ENCODE results near the gene HS3ST6.
A peak's percentile ranks its signal among the peaks of the same experiment; 100 is the strongest.
"Not testable (repeated sequence)": the region's sequence is repeated elsewhere in the genome, so short reads cannot be mapped to it uniquely, and the experiment has no call there.

Gene HS3ST6

GRCh38 chr16:1964506-1965395 lies 46.5 kb upstream of the HS3ST6 start, which contains the start of gene RPS2:
RPS2 (minus strand) TSS chr16:1964826; CDS start chr16:1964625, 201 bp downstream.
- Histone ChIP-seq H2BK120ac (ENCODE audit: insufficient read depth, low read length, poor library complexity) (peak within 1 kb of the TSS; percentile 53), H4K8ac (ENCODE audit: low read depth, low read length) (peak within 1 kb of the TSS; percentile 95), H3K4me2 (ENCODE audit: low read length) (peak within 1 kb of the TSS; percentile 94), H3K9ac (ENCODE audit: low read length) (peak within 1 kb of the TSS; percentile 100), H3K18ac (ENCODE audit: low read length) (peak within 1 kb of the TSS; percentile 98), H3K4ac (ENCODE audit: low read depth, low read length) (peak within 1 kb of the TSS; percentile 90), H3K79me1 (ENCODE audit: low read length) (peaks cover 8% of the 10 kb centered on the region), H3K4me1 (ENCODE audit: control insufficient read depth in 1 of 2, insufficient read depth in 2 of 2, low read length in 2 of 2) (peaks cover 6 to 13% of the 10 kb centered on the region in 2 experiments), H2AK5ac (ENCODE audit: low read length) (peak within 1 kb of the TSS; percentile 73), H3K9me3 (ENCODE audit: insufficient read depth, low read depth, low read length) (no peaks in the 10 kb centered on the region), H3K27ac (ENCODE audit: low read depth, low read length) (peak within 1 kb of the TSS; percentile 80), H3K27me3 (ENCODE audit: insufficient read depth, low read length) (no peaks in the 10 kb centered on the region), H4K12ac (ENCODE audit: low read depth, low read length) (peak within 1 kb of the TSS; percentile 52), H2BK5ac (ENCODE audit: low read depth, low read length, poor library complexity) (peak within 1 kb of the TSS; percentile 80), H3K4me3 (ENCODE audit: low read depth, low read length) (peak within 1 kb of the TSS; percentile 97), H3K23ac (ENCODE audit: low read length) (no peak within 1 kb of the TSS), H3K14ac (ENCODE audit: low read length) (peak within 1 kb of the TSS; percentile 90), H2AFZ (ENCODE audit: insufficient read depth, low read length, poor library complexity) (peak within 1 kb of the TSS; percentile 28), H2BK12ac (ENCODE audit: low read length) (no peak within 1 kb of the TSS), H3K79me2 (ENCODE audit: control insufficient read depth, insufficient read depth, low read length, poor library complexity) (peaks cover 21% of the 10 kb centered on the region), H4K91ac (ENCODE audit: low read depth, low read length) (peak within 1 kb of the TSS; percentile 93), H3K36me3 (ENCODE audit: control insufficient read depth in 1 of 2, insufficient read depth in 2 of 2, low read length in 2 of 2) (peaks cover 23 to 28% of the 10 kb centered on the region in 2 experiments)
- no CpG with 5 or more reads among the region's 97 CpGs for WGBS (ENCODE audit: extremely low coverage, insufficient coverage, insufficient read length)
- peak; percentile 99 to 100 for DNase-seq

DNA sequence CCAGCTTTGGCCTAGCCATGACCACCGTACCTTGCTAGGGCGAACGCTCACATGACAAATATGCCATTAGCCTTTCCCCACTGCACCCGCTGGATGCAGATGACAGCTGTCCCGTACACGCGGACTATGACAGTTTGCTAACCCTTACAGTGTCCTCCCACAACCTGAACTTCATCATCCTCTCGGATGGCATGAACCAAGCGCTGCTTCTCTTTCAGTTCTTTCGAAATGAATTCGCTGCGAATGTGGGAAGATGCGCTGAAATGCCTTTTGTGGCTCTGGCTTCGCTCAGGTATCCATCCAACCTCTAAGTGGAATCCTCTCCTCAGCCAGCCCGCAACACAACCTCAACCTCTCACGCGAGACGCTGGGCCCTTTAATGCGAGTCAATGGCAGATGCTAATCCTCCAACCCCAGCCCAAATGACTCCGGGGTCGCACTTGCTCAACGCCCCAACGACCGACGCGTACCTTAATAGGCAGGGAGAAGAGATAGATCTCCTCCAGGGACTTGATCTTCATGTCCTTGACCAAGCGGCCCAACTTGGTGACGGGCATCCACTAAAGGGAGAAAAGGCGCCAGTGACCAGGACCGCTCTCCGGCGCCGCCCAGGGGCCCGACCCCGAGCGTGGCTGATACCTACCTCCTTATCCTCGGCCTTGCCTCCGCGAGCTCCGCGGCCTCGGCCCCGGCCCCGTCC lies 45.7 kb upstream of the HS3ST6 start:
- Histone ChIP-seq H3K9me3 (ENCODE audit: insufficient read depth, low read depth, low read length) (no peaks in the 10 kb centered on the region), H4K91ac (ENCODE audit: low read depth, low read length) (peak overlapping the region; percentile 69), H2AFZ (ENCODE audit: insufficient read depth, low read length, poor library complexity) (no peak overlapping the region), H3K79me2 (ENCODE audit: control insufficient read depth, insufficient read depth, low read length, poor library complexity) (peaks cover 25% of the 10 kb centered on the region), H4K12ac (ENCODE audit: low read depth, low read length) (no peak overlapping the region), H3K18ac (ENCODE audit: low read length) (no peak overlapping the region), H3K27ac (ENCODE audit: low read depth, low read length) (peak overlapping the region; percentile 80), H3K4ac (ENCODE audit: low read depth, low read length) (peak overlapping the region; percentile 87), H2BK5ac (ENCODE audit: low read depth, low read length, poor library complexity) (no peak overlapping the region), H3K79me1 (ENCODE audit: low read length) (peaks cover 14% of the 10 kb centered on the region), H3K4me1 (ENCODE audit: control insufficient read depth in 1 of 2, insufficient read depth in 2 of 2, low read length in 2 of 2) (peaks cover 6 to 15% of the 10 kb centered on the region in 2 experiments), H3K4me3 (ENCODE audit: low read depth, low read length) (peak overlapping the region; percentile 93), H3K36me3 (ENCODE audit: control insufficient read depth in 1 of 2, insufficient read depth in 2 of 2, low read length in 2 of 2) (peaks cover 23 to 28% of the 10 kb centered on the region in 2 experiments), H3K23ac (ENCODE audit: low read length) (no peak overlapping the region), H2AK5ac (ENCODE audit: low read length) (no peak overlapping the region), H2BK120ac (ENCODE audit: insufficient read depth, low read length, poor library complexity) (no peak overlapping the region), H3K27me3 (ENCODE audit: insufficient read depth, low read length) (no peaks in the 10 kb centered on the region), H3K9ac (ENCODE audit: low read length) (peak overlapping the region; percentile 62), H2BK12ac (ENCODE audit: low read length) (no peak overlapping the region), H3K14ac (ENCODE audit: low read length) (peak overlapping the region; percentile 47), H4K8ac (ENCODE audit: low read depth, low read length) (no peak overlapping the region), H3K4me2 (ENCODE audit: low read length) (peak overlapping the region; percentile 94)
- DNase-seq: peak; percentile 22 to 65
- no CpG with 5 or more reads among the region's 44 CpGs for WGBS (ENCODE audit: extremely low coverage, insufficient coverage, insufficient read length)

DNA sequence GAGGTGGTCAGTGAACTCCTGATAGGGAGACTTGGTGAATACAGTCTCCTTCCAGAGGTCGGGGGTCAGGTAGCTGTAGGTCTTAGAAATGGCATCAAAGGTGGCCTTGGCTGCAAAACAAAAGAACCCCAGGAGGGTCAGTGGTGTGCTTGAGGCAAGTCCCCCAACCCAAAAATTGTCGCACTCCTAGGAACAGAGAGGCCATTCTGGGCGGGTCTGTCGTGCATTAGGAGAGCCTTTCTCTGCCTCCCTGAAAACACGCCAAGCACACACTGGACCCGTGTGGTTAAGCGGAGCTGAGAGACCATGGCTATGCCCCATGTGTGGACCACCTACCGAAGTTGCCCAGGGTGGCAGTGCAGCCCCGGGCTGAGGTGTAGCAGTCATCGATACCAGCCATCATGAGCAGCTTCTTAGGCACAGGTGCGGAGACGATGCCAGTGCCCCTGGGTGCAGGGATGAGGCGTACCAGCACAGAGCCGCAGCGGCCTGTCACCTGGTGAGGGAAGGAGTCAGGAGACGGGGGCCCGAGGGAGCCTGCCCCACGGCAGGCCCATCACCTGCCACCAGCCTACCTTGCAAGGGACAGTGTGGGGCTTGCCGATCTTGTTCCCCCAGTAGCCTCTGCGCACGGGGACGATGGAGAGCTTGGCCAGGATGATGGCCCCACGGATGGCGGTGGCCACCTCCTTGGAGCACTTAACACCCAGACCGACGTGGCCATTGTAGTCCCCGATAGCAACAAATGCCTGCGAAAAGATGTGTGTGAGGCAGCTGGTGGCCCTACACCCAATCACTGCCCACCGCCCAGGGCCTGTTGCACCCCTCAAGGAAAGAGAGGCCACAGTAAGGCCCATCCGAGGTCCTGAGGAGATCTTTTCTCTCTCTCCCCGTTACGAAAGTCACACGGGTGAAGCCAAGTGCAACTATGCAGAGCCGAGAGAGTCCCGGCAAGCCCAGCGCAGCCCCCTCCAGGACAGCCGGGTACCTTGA lies 44.2 kb upstream of the HS3ST6 start:
- H4K91ac ChIP-seq (ENCODE audit: low read depth, low read length); H2BK120ac ChIP-seq (ENCODE audit: insufficient read depth, low read length, poor library complexity); H2AK5ac ChIP-seq (ENCODE audit: low read length); H3K27ac ChIP-seq (ENCODE audit: low read depth, low read length); DNase-seq; H2BK12ac ChIP-seq (ENCODE audit: low read length); H2BK5ac ChIP-seq (ENCODE audit: low read depth, low read length, poor library complexity); H3K18ac ChIP-seq (ENCODE audit: low read length); H3K27me3 ChIP-seq (ENCODE audit: insufficient read depth, low read length); H4K8ac ChIP-seq (ENCODE audit: low read depth, low read length); H3K9me3 ChIP-seq (ENCODE audit: insufficient read depth, low read depth, low read length); H3K23ac ChIP-seq (ENCODE audit: low read length); H3K4ac ChIP-seq (ENCODE audit: low read depth, low read length); H2AFZ ChIP-seq (ENCODE audit: insufficient read depth, low read length, poor library complexity); H4K12ac ChIP-seq (ENCODE audit: low read depth, low read length); H3K14ac ChIP-seq (ENCODE audit: low read length): not testable (repeated sequence)
- Histone ChIP-seq H3K36me3 (ENCODE audit: control insufficient read depth in 1 of 2, insufficient read depth in 2 of 2, low read length in 2 of 2) (peaks cover 23 to 28% of the 10 kb centered on the region in 2 experiments), H3K79me2 (ENCODE audit: control insufficient read depth, insufficient read depth, low read length, poor library complexity) (peaks cover 25% of the 10 kb centered on the region), H3K9ac (ENCODE audit: low read length) (peak overlapping the region; percentile 79), H3K4me3 (ENCODE audit: low read depth, low read length) (peak overlapping the region; percentile 25), H3K79me1 (ENCODE audit: low read length) (peaks cover 16% of the 10 kb centered on the region), H3K4me1 (ENCODE audit: control insufficient read depth in 1 of 2, insufficient read depth in 2 of 2, low read length in 2 of 2) (peaks cover 6 to 15% of the 10 kb centered on the region in 2 experiments), H3K4me2 (ENCODE audit: low read length) (peak overlapping the region; percentile 57)
- no CpG with 5 or more reads among the region's 37 CpGs for WGBS (ENCODE audit: extremely low coverage, insufficient coverage, insufficient read length)
